ENCODE measurements around the gene EPHA10. TPM values are rescaled to one million over a fixed set of nuclear protein-coding genes. Genes with fewer than 3 reads are reported as not detected.

EPHA10 gene
- total RNA-seq, 4 donors from 2014 or later: 0.17 to 0.83 (median 0.39) TPM

- Histone ChIP-seq H3K36me3 (no peaks in the 10 kb centered on the region), H3K4me1 (peaks cover 0 to 6% (median 0%) of the 10 kb centered on the region in 4 donors), H3K9me3 (no peaks in the 10 kb centered on the region), H3K4me3 (no peak overlapping the region), H3K27me3 (peaks cover 0 to 72% (median 0%) of the 10 kb centered on the region in 4 donors), H3K27ac (replicated peaks in 1 of 4) (no peak overlapping the region)
- TF ChIP-seq POLR2A (IDR thresholded peaks at IDR 0.05; ENCODE audit: low read depth): no peak
- TF ChIP-seq CTCF (IDR thresholded peaks at IDR 0.05): no peak
- TF ChIP-seq POLR2AphosphoS5 (IDR thresholded peaks at IDR 0.05): no peak
- no peak for TF ChIP-seq EP300 (IDR thresholded peaks at IDR 0.05)
- DNase-seq (ENCODE audit: extremely low spot score): no peak
- 73% methylated on average over 4 of the region's 26 CpGs for WGBS
- intact Hi-C loops (cut with DNase I): no loop called here
These were observed 46.6 kb downstream of the EPHA10 start for GRCh38 chr1:37718181-37718900.

- peaks cover 0 to 6% (median 0%) of the 10 kb centered on the region in 4 donors for H3K4me1 ChIP-seq
- H3K27ac ChIP-seq (replicated peaks in 1 of 4): no peak overlapping the region
- peaks cover 0 to 66% (median 0%) of the 10 kb centered on the region in 4 donors for H3K27me3 ChIP-seq
- intact Hi-C loops (cut with DNase I): no loop called here
- H3K4me3 ChIP-seq: no peak overlapping the region
- 100% methylated on average over 2 of the region's 6 CpGs for WGBS
- H3K9me3 ChIP-seq: no peaks in the 10 kb centered on the region
- no peaks in the 10 kb centered on the region for H3K36me3 ChIP-seq
- no peak for DNase-seq (ENCODE audit: extremely low spot score)
- TF ChIP-seq CTCF (IDR thresholded peaks at IDR 0.05) (no peak), EP300 (IDR thresholded peaks at IDR 0.05) (no peak), POLR2A (IDR thresholded peaks at IDR 0.05; ENCODE audit: low read depth) (no peak), POLR2AphosphoS5 (IDR thresholded peaks at IDR 0.05) (no peak)
These were observed 47.3 kb downstream of the EPHA10 start for GRCh38 chr1:37717631-37718030.

- H3K4me3 ChIP-seq: no peak overlapping the region
- H3K27ac ChIP-seq (replicated peaks in 1 of 4): no peak overlapping the region
- intact Hi-C loops (cut with DNase I): no loop called here
- 77% methylated on average over 4 of the region's 4 CpGs for WGBS
- no peak for DNase-seq (ENCODE audit: extremely low spot score)
- peaks cover 0 to 58% (median 0%) of the 10 kb centered on the region in 4 donors for H3K27me3 ChIP-seq
- no peak for TF ChIP-seq CTCF (IDR thresholded peaks at IDR 0.05)
- TF ChIP-seq POLR2A (IDR thresholded peaks at IDR 0.05; ENCODE audit: low read depth): no peak
- TF ChIP-seq POLR2AphosphoS5 (IDR thresholded peaks at IDR 0.05): no peak
- no peak for TF ChIP-seq EP300 (IDR thresholded peaks at IDR 0.05)
- H3K36me3 ChIP-seq: no peaks in the 10 kb centered on the region
- H3K4me1 ChIP-seq: no peaks in the 10 kb centered on the region
- no peaks in the 10 kb centered on the region for H3K9me3 ChIP-seq
These were observed 48.6 kb downstream of the EPHA10 start for GRCh38 chr1:37716321-37716720.

- TF ChIP-seq POLR2AphosphoS5 (IDR thresholded peaks at IDR 0.05) (no peak), EP300 (IDR thresholded peaks at IDR 0.05) (no peak), CTCF (IDR thresholded peaks at IDR 0.05) (no peak), POLR2A (IDR thresholded peaks at IDR 0.05; ENCODE audit: low read depth) (no peak)
- H3K9me3 ChIP-seq: no peaks in the 10 kb centered on the region
- no peaks in the 10 kb centered on the region for H3K36me3 ChIP-seq
- no peaks in the 10 kb centered on the region for H3K4me1 ChIP-seq
- intact Hi-C loops (cut with DNase I): no loop called here
- H3K4me3 ChIP-seq: no peak overlapping the region
- DNase-seq (ENCODE audit: extremely low spot score): no peak
- H3K27ac ChIP-seq (replicated peaks in 1 of 4): no peak overlapping the region
- H3K27me3 ChIP-seq: peaks cover 0 to 47% (median 0%) of the 10 kb centered on the region in 4 donors
- WGBS: 85% methylated on average over 4 of the region's 4 CpGs
These were observed 50.2 kb downstream of the EPHA10 start for GRCh38 chr1:37714689-37715088.
